Measurements from ENCODE around the gene RSPH1. TPM values are rescaled to one million over a fixed set of nuclear protein-coding genes. Genes with fewer than 3 reads are reported as not detected.

The RSPH1 gene
- polyA plus RNA-seq, 1 of the 3 experiments (the other 2 are of a cell fraction) = 0.97 TPM

GRCh38 chr21:42446531-42446930, 49.5 kb downstream of the RSPH1 start (continued):
- TF ChIP-seq GABPA (IDR thresholded peaks at IDR 0.05; ENCODE audit: low read depth) (no peak), USF1 (IDR thresholded peaks at IDR 0.05; ENCODE audit: borderline replicate concordance, low read depth) (no peak), GATA2 (CRISPR knock-in tag; IDR thresholded peaks at IDR 0.05) (no peak)

GRCh38 chr21:42445311-42445710, 50.7 kb downstream of the RSPH1 start:
- no peak overlapping the region for H2AFZ ChIP-seq (ENCODE audit: low read depth)
- no peak overlapping the region for H3K4me2 ChIP-seq
- no peaks in the 10 kb centered on the region for H3K4me1 ChIP-seq (ENCODE audit: control insufficient read depth in 1 of 2, insufficient read depth in 2 of 2, low read depth in 1 of 2, low read length in 1 of 2)
- H3K9me3 ChIP-seq = no peaks in the 10 kb centered on the region
- H3K9me2 ChIP-seq = no peaks in the 10 kb centered on the region
- TF ChIP-seq IRF3 (IDR thresholded peaks at IDR 0.05; ENCODE audit: low read depth, low read length) (no peak), FOSL2 (IDR thresholded peaks at IDR 0.05; ENCODE audit: borderline replicate concordance, low read depth) (no peak), SIN3A (IDR thresholded peaks at IDR 0.05; ENCODE audit: borderline replicate concordance, low read depth, low read length) (no peak), TEAD4 (IDR thresholded peaks at IDR 0.05; ENCODE audit: borderline replicate concordance, insufficient read depth) (no peak), PBX3 (IDR thresholded peaks at IDR 0.05) (no peak)
- 33% methylated on average over 4 of the region's 7 CpGs for WGBS (ENCODE audit: low lambda C conversion rate)
- POLR2A ChIA-PET = no interaction called here
- H3K4me3 ChIP-seq (ENCODE audit: low read depth in 2 of 2, low read length in 1 of 2) = no peak overlapping the region
- H3K36me3 ChIP-seq (replicated peaks in 1 of 2; ENCODE audit: control insufficient read depth in 1 of 2, insufficient read depth in 2 of 2, low read length in 1 of 2) = no peaks in the 10 kb centered on the region
- no peaks in the 10 kb centered on the region for H3F3A ChIP-seq (replicated peaks; ENCODE audit: insufficient read depth)
- no peak overlapping the region for H3K9ac ChIP-seq
- no peak overlapping the region for H3K27ac ChIP-seq (ENCODE audit: low read depth in 2 of 2, low read length in 1 of 2)
- no peaks in the 10 kb centered on the region for H3K79me2 ChIP-seq (ENCODE audit: insufficient read depth)
- CTCF ChIA-PET = interaction anchor here (1.2 kb wide), 1 partner anchor 136 kb away, joined by 3 read pairs; no protein-coding TSS in a partner anchor
- H3K27me3 ChIP-seq (ENCODE audit: insufficient read depth) = no peaks in the 10 kb centered on the region
- H4K20me1 ChIP-seq (ENCODE audit: insufficient read depth) = no peaks in the 10 kb centered on the region
- no peak for DNase-seq

- H3K4me2 ChIP-seq = no peak overlapping the region
- no peak for DNase-seq
- ChIA-PET CTCF (interaction anchor here (1.2 kb wide), 1 partner anchor 136 kb away, joined by 3 read pairs; no protein-coding TSS in a partner anchor), POLR2A (no interaction called here)
- H3K79me2 ChIP-seq (ENCODE audit: insufficient read depth) = no peaks in the 10 kb centered on the region
- H3K4me3 ChIP-seq (ENCODE audit: low read depth in 2 of 2, low read length in 1 of 2) = no peak overlapping the region
- 45% methylated on average over 6 of the region's 10 CpGs for WGBS (ENCODE audit: low lambda C conversion rate)
- H3K27ac ChIP-seq (ENCODE audit: low read depth in 2 of 2, low read length in 1 of 2) = no peak overlapping the region
- H3K4me1 ChIP-seq (ENCODE audit: control insufficient read depth in 1 of 2, insufficient read depth in 2 of 2, low read depth in 1 of 2, low read length in 1 of 2) = no peaks in the 10 kb centered on the region
- H2AFZ ChIP-seq (ENCODE audit: low read depth) = no peak overlapping the region
- TF ChIP-seq NFIC (IDR thresholded peaks at IDR 0.05; ENCODE audit: borderline replicate concordance) = no peak
- no peak for TF ChIP-seq TEAD4 (IDR thresholded peaks at IDR 0.05; ENCODE audit: borderline replicate concordance, insufficient read depth)
- TF ChIP-seq SIN3A (IDR thresholded peaks at IDR 0.05; ENCODE audit: borderline replicate concordance, low read depth, low read length) = no peak
- no peaks in the 10 kb centered on the region for H4K20me1 ChIP-seq (ENCODE audit: insufficient read depth)
- no peaks in the 10 kb centered on the region for H3K36me3 ChIP-seq (replicated peaks in 1 of 2; ENCODE audit: control insufficient read depth in 1 of 2, insufficient read depth in 2 of 2, low read length in 1 of 2)
- H3K27me3 ChIP-seq (ENCODE audit: insufficient read depth) = no peaks in the 10 kb centered on the region
- no peaks in the 10 kb centered on the region for H3K9me3 ChIP-seq
- H3F3A ChIP-seq (replicated peaks; ENCODE audit: insufficient read depth) = no peaks in the 10 kb centered on the region
- no peak overlapping the region for H3K9ac ChIP-seq
- no peaks in the 10 kb centered on the region for H3K9me2 ChIP-seq
These were observed 51.3 kb downstream of the RSPH1 start for GRCh38 chr21:42444745-42445059.
